Upper lobe of left lung (tissue), 4 donors: ENCODE measurements around the gene HDHD2.

Experiments used
- CTCF ChIP-seq, 6 experiments: fragments of 450-650 bp in 4 of 6; fragments of 200-600 bp in 2 of 6; sonication (generic) in 2 of 6; IDR thresholded peaks; one replicate each; pipeline ENCODE4 v1.5.1; 2016 to 2019; ENCODE audit warnings: antibody characterized with exemption in 6 of 6
- POLR2AphosphoS5 ChIP-seq, 2 donors: sonication (generic); formaldehyde crosslinking; IDR thresholded peaks; one replicate each; pipeline ENCODE4 v1.5.1; 2017; ENCODE audit warnings: antibody characterized with exemption in 2 of 2

GRCh38 chr18:47110492-47111274, 39.6 kb downstream of the HDHD2 start:
- TF ChIP-seq CTCF (IDR thresholded peaks at IDR 0.05) (no peak), POLR2AphosphoS5 (IDR thresholded peaks at IDR 0.05) (no peak)
